Measurements from ENCODE around the gene AUTS2. TPM values are rescaled to one million over a fixed set of nuclear protein-coding genes. Genes with fewer than 3 reads are reported as not detected.

AUTS2 gene
- total and polyA plus RNA-seq, 4 experiments from 2014 or later: 3.4 to 35.2 (median 25.5) TPM

DNA sequence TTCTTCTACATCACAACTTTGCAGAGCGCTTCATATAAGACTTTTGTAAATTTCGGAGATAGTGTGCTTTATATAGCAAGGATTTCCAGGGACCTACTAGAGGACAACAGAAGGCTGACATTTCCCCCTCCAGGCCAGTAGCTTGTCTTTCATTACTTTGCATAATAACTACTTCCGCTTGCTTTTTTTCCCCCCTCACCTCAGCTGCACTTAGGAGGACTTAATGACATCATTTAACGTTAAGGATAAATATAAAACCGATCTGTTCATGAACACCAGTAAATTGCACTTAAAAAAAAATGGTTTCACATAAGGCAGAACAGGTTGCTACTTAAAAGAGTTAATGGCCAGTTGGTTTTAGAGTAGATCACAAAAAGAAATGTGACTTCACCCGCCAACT is 172.3 kb downstream of the AUTS2 start:
- Mint-ChIP-seq H3K4me3 (no peak overlapping the region), H3K36me3 (no peaks in the 10 kb centered on the region), H3K4me1 (no peaks in the 10 kb centered on the region), H3K27ac (no peak overlapping the region), H3K27me3 (peaks cover 0 to 2% of the 10 kb centered on the region in 2 donors), H3K9me3 (peaks cover 0 to 6% (median 1%) of the 10 kb centered on the region in 8 donors)
- Histone ChIP-seq H3K9me3 (ENCODE audit: control insufficient read depth in 1 of 2, low read length in 2 of 2) (no peaks in the 10 kb centered on the region), H3K4me1 (ENCODE audit: insufficient read depth, low read length) (no peaks in the 10 kb centered on the region), H3K4me3 (ENCODE audit: low read length in 2 of 2) (no peak overlapping the region), H3K27me3 (ENCODE audit: insufficient read depth, low read length) (no peaks in the 10 kb centered on the region), H3K27ac (ENCODE audit: low read depth, low read length) (no peak overlapping the region), H3K36me3 (ENCODE audit: insufficient read depth, low read length) (no peaks in the 10 kb centered on the region)
- no peak for DNase-seq
- POLR2A ChIA-PET (ENCODE audit: partially characterized antibody): no interaction called here
- CTCF ChIA-PET (ENCODE audit: partially characterized antibody): no interaction called here
- intact Hi-C loops (cut with micrococcal nuclease): no loop called here

DNA sequence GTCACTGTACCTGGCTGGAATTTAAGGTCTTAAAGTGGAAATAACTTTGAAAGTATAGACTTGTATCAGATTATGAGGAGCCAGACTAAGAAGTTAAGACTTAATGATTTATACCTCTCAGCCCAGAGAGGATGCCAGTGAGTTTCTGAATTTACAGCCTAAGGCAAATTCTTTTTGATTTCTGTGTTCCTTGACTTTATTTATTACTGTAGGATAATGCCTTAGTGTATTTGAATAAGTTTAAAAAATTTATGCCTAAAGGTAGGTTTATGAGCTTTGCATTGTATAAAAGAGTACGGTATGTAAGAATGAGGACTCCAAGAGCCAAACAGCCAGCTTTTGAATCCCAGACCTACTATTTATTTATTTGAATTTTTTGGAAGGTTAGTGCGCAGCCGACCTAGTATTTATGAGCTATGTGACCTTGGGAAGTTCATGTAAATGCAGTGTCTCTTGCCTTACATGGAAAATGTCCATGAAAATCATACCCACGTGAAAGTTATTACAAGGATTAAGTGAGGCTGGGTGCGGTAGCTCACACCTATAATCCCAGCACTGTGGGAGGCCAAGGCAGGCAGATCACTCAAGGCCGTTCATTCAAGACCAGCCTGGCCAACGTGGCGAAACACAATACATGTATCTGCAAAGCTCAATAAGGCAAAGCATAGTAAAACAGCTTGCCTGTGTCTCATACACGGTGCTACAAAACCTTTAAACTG is 174.6 kb downstream of the AUTS2 start:
- Histone ChIP-seq H3K4me3 (ENCODE audit: low read length in 2 of 2) (no peak overlapping the region), H3K27me3 (ENCODE audit: insufficient read depth, low read length) (no peaks in the 10 kb centered on the region), H3K9me3 (ENCODE audit: control insufficient read depth in 1 of 2, low read length in 2 of 2) (no peaks in the 10 kb centered on the region), H3K36me3 (ENCODE audit: insufficient read depth, low read length) (no peaks in the 10 kb centered on the region), H3K4me1 (ENCODE audit: insufficient read depth, low read length) (no peaks in the 10 kb centered on the region), H3K27ac (ENCODE audit: low read depth, low read length) (no peak overlapping the region)
- ChIA-PET POLR2A (ENCODE audit: partially characterized antibody) (no interaction called here), CTCF (ENCODE audit: partially characterized antibody) (interaction anchor here (0.7 kb wide), 1 partner anchor 926 kb away, joined by 3 read pairs; no protein-coding TSS in a partner anchor)
- Mint-ChIP-seq H3K4me3 (no peak overlapping the region), H3K27ac (no peak overlapping the region), H3K36me3 (no peaks in the 10 kb centered on the region), H3K27me3 (no peaks in the 10 kb centered on the region), H3K9me3 (peaks cover 0 to 4% (median 0%) of the 10 kb centered on the region in 8 donors), H3K4me1 (no peaks in the 10 kb centered on the region)
- intact Hi-C loops (cut with micrococcal nuclease): no loop called here
- DNase-seq: no peak

DNA sequence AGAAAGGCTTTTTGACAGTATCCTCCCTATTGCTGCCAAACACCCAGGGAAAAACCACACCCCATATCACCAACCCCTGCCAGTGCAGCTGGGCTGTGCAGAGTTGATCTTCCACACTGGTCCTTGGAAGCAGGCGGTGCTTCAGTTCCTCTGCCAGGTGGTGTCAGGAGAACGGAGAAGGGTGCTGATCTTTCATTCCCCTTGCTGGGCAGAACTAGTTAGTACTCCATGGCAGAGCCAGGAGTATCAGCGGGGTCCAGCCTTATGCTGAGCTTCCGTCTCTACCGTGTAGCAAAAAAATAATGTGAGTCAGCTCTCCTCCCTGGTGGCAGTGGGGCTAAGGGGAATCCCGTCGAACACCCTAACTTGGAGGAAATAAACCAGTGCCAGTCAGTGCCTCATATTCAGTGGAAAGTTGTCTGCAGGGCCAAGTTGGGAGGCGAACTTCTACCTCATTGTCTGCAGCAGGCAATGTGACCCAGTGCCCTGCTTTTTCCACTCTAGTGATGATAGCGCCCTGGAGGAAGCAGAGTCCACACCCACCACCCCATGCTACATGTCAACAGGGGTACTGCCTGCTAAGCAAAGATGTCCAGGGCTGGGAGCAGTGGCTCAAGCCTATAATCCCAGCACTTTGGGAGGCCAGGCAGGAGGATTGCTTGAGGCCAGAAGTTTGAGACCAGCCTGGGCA is 175.4 kb downstream of the AUTS2 start:
- no peaks in the 10 kb centered on the region for H3K27me3 Mint-ChIP-seq
- no peak overlapping the region for H3K4me3 ChIP-seq (ENCODE audit: low read length in 2 of 2)
- no peak overlapping the region for H3K27ac Mint-ChIP-seq
- H3K36me3 Mint-ChIP-seq: no peaks in the 10 kb centered on the region
- no peaks in the 10 kb centered on the region for H3K36me3 ChIP-seq (ENCODE audit: insufficient read depth, low read length)
- no peak overlapping the region for H3K4me3 Mint-ChIP-seq
- H3K4me1 ChIP-seq (ENCODE audit: insufficient read depth, low read length): no peaks in the 10 kb centered on the region
- no peaks in the 10 kb centered on the region for H3K4me1 Mint-ChIP-seq
- no peak overlapping the region for H3K27ac ChIP-seq (ENCODE audit: low read depth, low read length)
- intact Hi-C loops (cut with micrococcal nuclease): no loop called here
- H3K9me3 ChIP-seq (ENCODE audit: control insufficient read depth in 1 of 2, low read length in 2 of 2): no peaks in the 10 kb centered on the region
- ChIA-PET CTCF (ENCODE audit: partially characterized antibody) (interaction anchor here (0.7 kb wide), 1 partner anchor 925 kb away, joined by 3 read pairs; no protein-coding TSS in a partner anchor), POLR2A (ENCODE audit: partially characterized antibody) (no interaction called here)
- no peak for DNase-seq
- H3K9me3 Mint-ChIP-seq: peaks cover 0 to 3% (median 0%) of the 10 kb centered on the region in 8 donors
- H3K27me3 ChIP-seq (ENCODE audit: insufficient read depth, low read length): no peaks in the 10 kb centered on the region

GRCh38 chr7:69775231-69775771 is 177.0 kb downstream of the AUTS2 start:
- no peaks in the 10 kb centered on the region for H3K36me3 ChIP-seq (ENCODE audit: insufficient read depth, low read length)
- Mint-ChIP-seq H3K4me1 (no peaks in the 10 kb centered on the region), H3K36me3 (no peaks in the 10 kb centered on the region), H3K27ac (no peak overlapping the region), H3K9me3 (peaks cover 0 to 3% (median 0%) of the 10 kb centered on the region in 8 donors), H3K4me3 (no peak overlapping the region), H3K27me3 (no peaks in the 10 kb centered on the region)
- no peak overlapping the region for H3K4me3 ChIP-seq (ENCODE audit: low read length in 2 of 2)
- POLR2A ChIA-PET (ENCODE audit: partially characterized antibody): no interaction called here
- CTCF ChIA-PET (ENCODE audit: partially characterized antibody): no interaction called here
- no peak for DNase-seq
- no peaks in the 10 kb centered on the region for H3K9me3 ChIP-seq (ENCODE audit: control insufficient read depth in 1 of 2, low read length in 2 of 2)
- H3K27me3 ChIP-seq (ENCODE audit: insufficient read depth, low read length): no peaks in the 10 kb centered on the region
- no peaks in the 10 kb centered on the region for H3K4me1 ChIP-seq (ENCODE audit: insufficient read depth, low read length)
- intact Hi-C loops (cut with micrococcal nuclease): no loop called here
- no peak overlapping the region for H3K27ac ChIP-seq (ENCODE audit: low read depth, low read length)

DNA sequence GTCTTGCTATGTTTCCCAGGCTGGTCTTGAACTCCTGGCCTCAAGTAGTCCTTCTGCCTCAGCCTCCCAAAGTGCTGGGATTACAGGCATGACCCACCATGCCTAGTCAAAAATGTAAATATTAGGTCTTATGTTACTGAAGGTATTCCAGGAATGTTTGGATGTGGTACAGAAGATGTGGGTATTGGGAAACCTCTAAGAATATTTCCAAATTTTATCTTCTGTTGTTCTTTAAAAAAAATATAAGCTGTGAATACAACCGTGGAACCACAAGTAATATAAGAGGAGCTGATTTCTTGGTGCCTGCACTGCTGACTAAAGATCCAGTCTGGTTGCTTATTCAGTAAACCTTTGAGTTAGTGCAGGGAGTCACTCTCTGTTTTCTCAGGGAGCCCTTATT is 178.3 kb downstream of the AUTS2 start:
- Mint-ChIP-seq H3K27ac (no peak overlapping the region), H3K27me3 (no peaks in the 10 kb centered on the region), H3K4me3 (no peak overlapping the region), H3K36me3 (no peaks in the 10 kb centered on the region), H3K4me1 (no peaks in the 10 kb centered on the region), H3K9me3 (peaks cover 0 to 3% (median 0%) of the 10 kb centered on the region in 8 donors)
- Histone ChIP-seq H3K36me3 (ENCODE audit: insufficient read depth, low read length) (no peaks in the 10 kb centered on the region), H3K9me3 (ENCODE audit: control insufficient read depth in 1 of 2, low read length in 2 of 2) (no peaks in the 10 kb centered on the region), H3K27ac (ENCODE audit: low read depth, low read length) (no peak overlapping the region), H3K4me1 (ENCODE audit: insufficient read depth, low read length) (no peaks in the 10 kb centered on the region), H3K27me3 (ENCODE audit: insufficient read depth, low read length) (no peaks in the 10 kb centered on the region), H3K4me3 (ENCODE audit: low read length in 2 of 2) (no peak overlapping the region)
- intact Hi-C loops (cut with micrococcal nuclease): no loop called here
- ChIA-PET CTCF (ENCODE audit: partially characterized antibody) (no interaction called here), POLR2A (ENCODE audit: partially characterized antibody) (no interaction called here)
- DNase-seq: no peak

DNA sequence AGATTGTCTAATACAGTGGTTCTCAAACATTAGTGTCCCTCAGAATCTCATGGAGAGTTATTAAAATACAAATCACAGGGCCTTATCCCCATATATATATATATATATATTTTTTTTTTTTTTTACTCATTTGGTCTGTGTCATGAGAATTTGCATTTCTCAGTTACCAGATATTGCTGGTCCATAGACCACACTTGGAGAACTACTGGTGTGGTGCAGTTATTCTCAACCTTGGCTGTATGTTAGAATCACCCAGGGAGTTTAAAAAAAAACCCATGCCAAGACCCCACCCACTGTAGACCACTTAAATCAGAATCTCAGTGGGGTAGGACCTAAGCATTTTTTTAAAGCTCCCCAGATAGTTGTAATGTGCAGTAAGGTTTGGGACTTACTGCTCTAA is 179.9 kb downstream of the AUTS2 start:
- Mint-ChIP-seq H3K27ac (no peak overlapping the region), H3K36me3 (no peaks in the 10 kb centered on the region), H3K4me1 (no peaks in the 10 kb centered on the region), H3K9me3 (peaks cover 0 to 3% (median 0%) of the 10 kb centered on the region in 8 donors), H3K27me3 (no peaks in the 10 kb centered on the region), H3K4me3 (no peak overlapping the region)
- POLR2A ChIA-PET (ENCODE audit: partially characterized antibody): no interaction called here
- no peak overlapping the region for H3K27ac ChIP-seq (ENCODE audit: low read depth, low read length)
- no peak overlapping the region for H3K4me3 ChIP-seq (ENCODE audit: low read length in 2 of 2)
- no peaks in the 10 kb centered on the region for H3K9me3 ChIP-seq (ENCODE audit: control insufficient read depth in 1 of 2, low read length in 2 of 2)
- H3K27me3 ChIP-seq (ENCODE audit: insufficient read depth, low read length): no peaks in the 10 kb centered on the region
- no peaks in the 10 kb centered on the region for H3K4me1 ChIP-seq (ENCODE audit: insufficient read depth, low read length)
- no peaks in the 10 kb centered on the region for H3K36me3 ChIP-seq (ENCODE audit: insufficient read depth, low read length)
- DNase-seq: no peak
- CTCF ChIA-PET (ENCODE audit: partially characterized antibody): no interaction called here
- intact Hi-C loops (cut with micrococcal nuclease): no loop called here

DNA sequence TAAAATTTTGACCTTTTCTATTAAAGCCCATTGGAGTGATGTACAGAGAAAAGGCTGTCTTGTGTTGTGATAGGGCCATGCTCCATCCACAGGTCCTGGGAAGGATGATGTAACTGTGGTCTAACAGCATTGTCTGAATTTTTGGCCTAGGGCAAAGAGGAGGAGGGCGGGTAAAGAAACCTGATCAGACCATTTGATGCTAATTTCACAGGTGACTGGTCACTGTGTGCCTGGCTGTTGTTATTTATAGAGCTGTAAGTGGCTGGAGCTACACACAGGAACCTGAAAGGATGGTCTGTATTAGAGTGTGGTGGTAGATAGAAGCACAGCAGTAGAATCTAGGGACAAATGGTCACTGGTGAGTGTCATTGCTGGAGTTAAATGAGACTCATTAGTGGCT is 182.1 kb downstream of the AUTS2 start:
- POLR2A ChIA-PET (ENCODE audit: partially characterized antibody): no interaction called here
- CTCF ChIA-PET (ENCODE audit: partially characterized antibody): no interaction called here
- peaks cover 0 to 3% (median 1%) of the 10 kb centered on the region in 8 donors for H3K9me3 Mint-ChIP-seq
- Histone ChIP-seq H3K4me1 (ENCODE audit: insufficient read depth, low read length) (no peaks in the 10 kb centered on the region), H3K4me3 (ENCODE audit: low read length in 2 of 2) (no peak overlapping the region), H3K27me3 (ENCODE audit: insufficient read depth, low read length) (no peaks in the 10 kb centered on the region), H3K9me3 (ENCODE audit: control insufficient read depth in 1 of 2, low read length in 2 of 2) (no peaks in the 10 kb centered on the region), H3K36me3 (ENCODE audit: insufficient read depth, low read length) (no peaks in the 10 kb centered on the region), H3K27ac (ENCODE audit: low read depth, low read length) (no peak overlapping the region)
- H3K27me3 Mint-ChIP-seq: no peaks in the 10 kb centered on the region
- intact Hi-C loops (cut with micrococcal nuclease): no loop called here
- H3K27ac Mint-ChIP-seq: no peak overlapping the region
- no peaks in the 10 kb centered on the region for H3K4me1 Mint-ChIP-seq
- no peaks in the 10 kb centered on the region for H3K36me3 Mint-ChIP-seq
- no peak for DNase-seq
- H3K4me3 Mint-ChIP-seq: no peak overlapping the region

Measured in CD4-positive, alpha-beta memory T cell (primary cell).